HCT116 (cell line): ENCODE data around the gene ARHGEF10L. TPM values are rescaled to one million over a fixed set of nuclear protein-coding genes. Genes with fewer than 3 reads are reported as not detected.

Experiments
- ATAC-seq: fragments of 200-7000 bp; cut with Tn5 transposase; 2 replicates; pipeline ENCODE4 v1.9.1; 2020; ENCODE audit warnings: mild to moderate bottlenecking, moderate library complexity
- BruUV-seq: library from RNA; stranded (reverse); fragments of 400-500 nt; replicated peaks from 2 replicates; lab custom pipeline; 2021; lab: Mats Ljungman, UMichigan
- CTCF ChIA-PET: fragments of 300-600 bp; sonication (Branson Sonifier 250); formaldehyde crosslinking; loops from one replicate; lab custom pipeline; 2021; ENCODE audit warnings: antibody characterized with exemption; lab: Charles Lee
- POLR2A ChIA-PET: fragments of 300-600, 350-600 bp; sonication (Branson Sonifier 250); formaldehyde crosslinking; loops from one replicate; lab custom pipeline; 2021; ENCODE audit warnings: antibody characterized with exemption; lab: Charles Lee
- RAD21 ChIA-PET, 2 experiments: fragments of 300-600 bp; sonication (Branson Sonifier 250); formaldehyde crosslinking; loops; one replicate each; lab custom pipeline; 2023; ENCODE audit warnings: low total read pairs in 2 of 2; ENCODE audit not compliant: uncharacterized antibody in 2 of 2, unreplicated experiment in 2 of 2, low non-redundant PET in 1 of 2; lab: Charles Lee
- DNase-seq: peaks from one replicate; pipeline ENCODE4 v3.0.0-alpha.2; 2010; ENCODE audit warnings: low read depth, low spot score
- H2AFZ ChIP-seq: fragments of 200-600 bp; shearing (Covaris generic), sonication (generic); 2 replicates; pipeline ENCODE4 v1.6.1; 2017; ENCODE audit warnings: low read depth, mixed run types, mixed read lengths, antibody characterized with exemption, low read length; ENCODE audit not compliant: poor library complexity, severe bottlenecking
- H3K27ac ChIP-seq: 2 replicates; pipeline ENCODE4 v1.5.1; 2012; ENCODE audit warnings: low read depth, low read length
- H3K27me3 ChIP-seq: fragments of 200-600 bp; sonication (generic); 2 replicates; pipeline ENCODE4 v1.6.1; 2016; ENCODE audit warnings: mixed run types, low read length, mixed read lengths; ENCODE audit not compliant: insufficient read depth
- H3K36me3 ChIP-seq, 2 experiments: fragments of 200-500 bp in 1 of 2; fragments of 200-600 bp in 1 of 2; sonication (Bioruptor generic) in 1 of 2; sonication (generic) in 1 of 2; 2 replicates each; pipeline versions ENCODE4 v1.5.1 to v1.6.1; 2014 to 2016; ENCODE audit warnings: low read length in 2 of 2, inconsistent platforms in 1 of 2, mixed read lengths in 1 of 2, mixed run types in 1 of 2; ENCODE audit not compliant: insufficient read depth in 2 of 2, control insufficient read depth in 1 of 2
- H3K4me1 ChIP-seq, 2 experiments: fragments of 200-600 bp in 1 of 2; sonication (generic) in 1 of 2; 2 replicates each; pipeline versions ENCODE4 v1.5.1 to v1.6.1; 2012 to 2017; ENCODE audit warnings: low read length in 2 of 2, inconsistent platforms in 1 of 2, mild to moderate bottlenecking in 1 of 2, mixed read lengths in 1 of 2, mixed run types in 1 of 2, moderate library complexity in 1 of 2; ENCODE audit not compliant: insufficient read depth in 2 of 2, control insufficient read depth in 1 of 2
- H3K4me2 ChIP-seq: fragments of 200-600 bp; sonication (generic); 2 replicates; pipeline ENCODE4 v1.6.1; 2017; ENCODE audit warnings: mixed run types, low read length, mixed read lengths
- H3K4me3 ChIP-seq, 2 experiments: fragments of 200-600 bp in 1 of 2; sonication (generic) in 1 of 2; replicated peaks in 1 of 2; 2 replicates each; pipeline ENCODE4 v1.5.1; 2011 to 2016; ENCODE audit warnings: low read length in 2 of 2, control low read depth in 1 of 2, low read depth in 1 of 2, mild to moderate bottlenecking in 1 of 2, mixed read lengths in 1 of 2, mixed run types in 1 of 2
- H3K79me2 ChIP-seq: fragments of 200-600 bp; sonication (generic); 2 replicates; pipeline ENCODE4 v1.6.1; 2017; ENCODE audit warnings: mild to moderate bottlenecking, mixed run types, low read length, moderate library complexity, mixed read lengths; ENCODE audit not compliant: insufficient read depth
- H3K9ac ChIP-seq: fragments of 200-600 bp; sonication (generic); 2 replicates; pipeline ENCODE4 v1.6.1; 2016; ENCODE audit warnings: low read length, mixed read lengths
- H3K9me2 ChIP-seq: fragments of 200-600 bp; sonication (generic), shearing (Covaris generic); 2 replicates; pipeline ENCODE4 v1.6.1; 2017; ENCODE audit warnings: mixed run types, mild to moderate bottlenecking, moderate library complexity; ENCODE audit not compliant: insufficient read depth
- H3K9me3 ChIP-seq, 2 experiments: fragments of 200-500 bp in 1 of 2; fragments of 200-600 bp in 1 of 2; sonication (Bioruptor generic) in 1 of 2; sonication (generic) in 1 of 2; 2 replicates each; pipeline ENCODE4 v1.6.1; 2014 to 2017; ENCODE audit warnings: low read length in 2 of 2, mixed read lengths in 2 of 2, inconsistent platforms in 1 of 2, low read depth in 1 of 2, mild to moderate bottlenecking in 1 of 2, mixed run types in 1 of 2, moderate library complexity in 1 of 2; ENCODE audit not compliant: control insufficient read depth in 1 of 2, insufficient read depth in 1 of 2
- H4K20me1 ChIP-seq: fragments of 200-600 bp; sonication (generic), shearing (Covaris generic); 2 replicates; pipeline ENCODE4 v1.6.1; 2017; ENCODE audit warnings: mixed run types, mild to moderate bottlenecking, moderate library complexity; ENCODE audit not compliant: insufficient read depth
- CBX3 ChIP-seq: IDR thresholded peaks from 2 replicates; pipeline ENCODE4 v1.6.1; 2012; ENCODE audit warnings: low read depth
- CEBPB ChIP-seq: IDR thresholded peaks from 2 replicates; pipeline ENCODE4 v1.6.1; 2012; ENCODE audit warnings: low read depth
- FOSL1 ChIP-seq: IDR thresholded peaks from 2 replicates; pipeline ENCODE4 v1.6.1; 2012; ENCODE audit warnings: low read depth
- RAD21 ChIP-seq: IDR thresholded peaks from 2 replicates; pipeline ENCODE4 v1.6.1; 2012; ENCODE audit warnings: low read depth, mild to moderate bottlenecking
- SIN3A ChIP-seq: IDR thresholded peaks from 2 replicates; pipeline ENCODE4 v1.6.1; 2012; ENCODE audit warnings: low read depth
- SRF ChIP-seq: IDR thresholded peaks from 2 replicates; pipeline ENCODE4 v1.6.1; 2012; ENCODE audit warnings: low read depth
- TCF7L2 ChIP-seq: IDR thresholded peaks from 2 replicates; pipeline ENCODE4 v1.7.0; 2011; ENCODE audit warnings: borderline replicate concordance, inconsistent platforms; ENCODE audit not compliant: insufficient read depth, insufficient read length; ENCODE audit errors: extremely low read depth
- intact Hi-C: fragments of 100-400 bp; cut with micrococcal nuclease; formaldehyde crosslinking; loops from 2 replicates; pipeline ENCODE4 v1.10.0; 2022
- total RNA-seq: library from RNA; stranded (reverse); gene quantifications from one replicate; pipeline ENCODE4 v1.2.1, GENCODE V29; 2021; ENCODE audit not compliant: unreplicated experiment
- TF ChIP-seq, protein P1 (sequence below), 3 experiments: fragments of 200-600 bp in 1 of 3; sonication (generic) in 1 of 3; IDR thresholded peaks in 2 of 3; conservative IDR thresholded peaks in 1 of 3; 2 replicates each; pipeline ENCODE4 v1.5.1; 2012 to 2017; ENCODE audit warnings: low read depth in 2 of 3, low read length in 2 of 3, antibody characterized with exemption in 1 of 3, borderline replicate concordance in 1 of 3, control low read depth in 1 of 3, mild to moderate bottlenecking in 1 of 3, mixed read lengths in 1 of 3, mixed run types in 1 of 3, moderate library complexity in 1 of 3; ENCODE audit not compliant: insufficient read depth in 1 of 3

Gene ARHGEF10L
- total RNA-seq, 1 experiment from 2014 or later = 14.7 TPM

DNA sequence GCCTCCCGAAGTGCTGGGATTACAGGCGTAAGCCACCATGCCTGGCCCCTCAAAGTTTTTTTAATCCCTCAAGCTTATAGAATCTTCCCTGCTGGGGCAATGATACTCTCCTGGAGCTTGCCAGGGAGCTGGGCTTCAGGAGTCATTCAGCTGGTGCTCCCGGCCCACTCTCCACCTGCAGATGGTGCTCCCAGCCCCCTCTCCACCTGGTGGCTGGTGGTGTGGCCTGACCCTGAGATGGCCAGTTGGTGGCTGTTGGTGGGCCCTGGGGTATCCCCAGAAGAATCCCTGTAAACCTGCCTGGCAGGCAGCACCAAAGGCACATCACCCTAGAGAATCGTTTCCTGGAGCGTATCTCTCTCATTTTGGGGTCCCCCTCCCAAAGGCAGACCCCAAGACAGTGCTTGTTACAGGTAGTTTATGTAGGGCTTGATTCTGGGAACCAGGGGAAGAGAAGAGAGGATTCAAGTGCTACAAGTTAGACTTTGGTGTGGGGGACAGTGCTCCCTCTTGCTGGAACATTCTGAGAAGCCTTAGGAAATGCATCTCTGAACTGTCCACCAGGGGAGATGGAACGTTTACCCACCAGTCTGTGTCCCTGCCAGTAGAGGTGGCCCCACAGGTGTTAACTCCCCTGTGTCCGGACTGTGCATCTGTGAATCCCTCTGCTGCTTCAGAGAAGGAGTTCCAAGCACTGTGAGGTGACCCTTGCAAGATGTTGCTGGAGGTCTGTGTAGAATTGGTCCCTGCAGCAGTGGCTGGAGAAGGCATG lies 186.5 kb downstream of the ARHGEF10L start (continued):
- TF ChIP-seq SRF = no peak
- TF ChIP-seq, all 23 proteins: peak for 0

- TF ChIP-seq RAD21 (peak; percentile 33; the same call in 1 of the 2 replicates), TCF7L2 (no peak), FOSL1 (no peak)
- ChIA-PET POLR2A (no interaction called here), CTCF (no interaction called here), RAD21 (no interaction called here)
- intact Hi-C loops = no loop called here
- Histone ChIP-seq H3K36me3 (no peaks in the 10 kb centered on the region), H3K9ac (no peak overlapping the region), H3K9me2 (no peaks in the 10 kb centered on the region), H3K9me3 (no peaks in the 10 kb centered on the region), H3K79me2 (no peaks in the 10 kb centered on the region), H3K4me2 (no peak overlapping the region), H4K20me1 (no peaks in the 10 kb centered on the region), H2AFZ (no peak overlapping the region), H3K4me3 (no peak overlapping the region), H3K27me3 (no peaks in the 10 kb centered on the region), H3K4me1 (peaks cover 5 to 34% of the 10 kb centered on the region in 2 experiments; a peak in 3 of 4 replicates), H3K27ac (no peak overlapping the region)
- ATAC-seq (no peak), DNase-seq (no peak)
- BruUV-seq = no TSS peak
Measured at GRCh38 chr1:17728123-17728712, 188.7 kb downstream of the ARHGEF10L start.

DNA sequence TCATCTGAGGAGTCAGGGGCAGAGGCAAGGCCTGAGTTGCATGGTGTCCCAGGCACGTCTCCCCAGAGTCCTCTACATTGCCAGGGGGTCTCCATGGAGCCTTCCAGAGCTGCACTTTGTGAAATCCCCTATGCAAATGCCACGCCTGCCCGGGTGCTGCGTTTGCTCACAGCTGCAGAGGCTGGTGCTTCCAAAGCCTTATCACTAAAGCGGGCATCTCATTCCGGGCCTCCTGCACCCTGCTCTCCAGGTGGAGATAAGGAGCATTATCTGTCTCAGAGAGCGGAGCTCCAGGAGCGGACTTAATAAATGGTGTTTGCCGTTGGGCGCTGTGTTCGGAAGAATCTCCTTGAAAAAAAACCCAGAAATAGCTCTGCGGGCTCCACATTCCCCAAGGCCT lies 189.8 kb downstream of the ARHGEF10L start:
- H3K27ac ChIP-seq = no peak overlapping the region
- H2AFZ ChIP-seq = no peak overlapping the region
- H3K9me2 ChIP-seq = no peaks in the 10 kb centered on the region
- TF ChIP-seq SRF = no peak
- no peak for TF ChIP-seq SIN3A
- no peak for TF ChIP-seq CEBPB
- TF ChIP-seq, protein P1, sequence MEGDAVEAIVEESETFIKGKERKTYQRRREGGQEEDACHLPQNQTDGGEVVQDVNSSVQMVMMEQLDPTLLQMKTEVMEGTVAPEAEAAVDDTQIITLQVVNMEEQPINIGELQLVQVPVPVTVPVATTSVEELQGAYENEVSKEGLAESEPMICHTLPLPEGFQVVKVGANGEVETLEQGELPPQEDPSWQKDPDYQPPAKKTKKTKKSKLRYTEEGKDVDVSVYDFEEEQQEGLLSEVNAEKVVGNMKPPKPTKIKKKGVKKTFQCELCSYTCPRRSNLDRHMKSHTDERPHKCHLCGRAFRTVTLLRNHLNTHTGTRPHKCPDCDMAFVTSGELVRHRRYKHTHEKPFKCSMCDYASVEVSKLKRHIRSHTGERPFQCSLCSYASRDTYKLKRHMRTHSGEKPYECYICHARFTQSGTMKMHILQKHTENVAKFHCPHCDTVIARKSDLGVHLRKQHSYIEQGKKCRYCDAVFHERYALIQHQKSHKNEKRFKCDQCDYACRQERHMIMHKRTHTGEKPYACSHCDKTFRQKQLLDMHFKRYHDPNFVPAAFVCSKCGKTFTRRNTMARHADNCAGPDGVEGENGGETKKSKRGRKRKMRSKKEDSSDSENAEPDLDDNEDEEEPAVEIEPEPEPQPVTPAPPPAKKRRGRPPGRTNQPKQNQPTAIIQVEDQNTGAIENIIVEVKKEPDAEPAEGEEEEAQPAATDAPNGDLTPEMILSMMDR (IDR thresholded peaks at IDR 0.05 in 2 of 3, conservative IDR thresholded peaks at IDR 0.05 in 1 of 3; ENCODE audit: borderline replicate concordance in 1 of 3, insufficient read depth in 1 of 3, low read depth in 2 of 3, low read length in 2 of 3) = no peak
- TF ChIP-seq CBX3 = no peak
- TF ChIP-seq TCF7L2 = no peak
- TF ChIP-seq, all 23 proteins: peak for 0
- ChIA-PET CTCF (no interaction called here), POLR2A (no interaction called here), RAD21 (no interaction called here)
- Histone ChIP-seq H3K4me3 (no peak overlapping the region), H3K27me3 (no peaks in the 10 kb centered on the region), H3K9ac (no peak overlapping the region), H3K4me1 (peaks cover 5 to 28% of the 10 kb centered on the region in 2 experiments; a peak in 3 of 4 replicates), H3K36me3 (no peaks in the 10 kb centered on the region), H3K9me3 (no peaks in the 10 kb centered on the region), H4K20me1 (no peaks in the 10 kb centered on the region), H3K79me2 (no peaks in the 10 kb centered on the region), H3K4me2 (no peak overlapping the region)
- ATAC-seq (no peak), DNase-seq (no peak)
- no TSS peak for BruUV-seq
- intact Hi-C loops = no loop called here
